Measurements from ENCODE around the gene SPTSSA. TPM values are rescaled to one million over a fixed set of nuclear protein-coding genes. Genes with fewer than 3 reads are reported as not detected.

The SPTSSA gene
- total RNA-seq, 1 donor from 2014 or later = 17.4 TPM

DNA sequence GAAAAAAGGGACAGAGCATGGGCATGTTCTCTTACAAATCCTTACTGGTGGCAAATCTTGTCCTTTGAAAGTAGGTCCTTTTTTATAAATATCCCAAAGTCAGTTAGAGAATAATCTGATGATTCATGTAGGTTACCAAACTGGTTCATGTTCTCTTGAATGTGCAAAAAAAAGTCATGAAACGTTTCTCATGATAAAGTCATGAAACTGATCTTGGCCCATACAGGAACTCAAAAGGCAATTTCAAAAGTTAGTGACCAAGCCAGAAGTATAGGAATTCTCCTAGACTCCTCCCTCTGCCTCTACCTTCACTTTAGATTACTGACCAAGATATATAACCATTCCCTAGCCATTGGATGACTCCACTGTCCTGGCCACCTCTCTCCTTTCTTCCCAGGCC lies 27.3 kb upstream of the SPTSSA start:
- Mint-ChIP-seq H3K27ac (no peak overlapping the region), H3K4me3 (ENCODE audit: low read depth) (no peak overlapping the region), H3K27me3 (no peaks in the 10 kb centered on the region), H3K4me1 (ENCODE audit: low read depth) (no peaks in the 10 kb centered on the region), H3K36me3 (ENCODE audit: insufficient read depth) (no peaks in the 10 kb centered on the region), H3K9me3 (ENCODE audit: low read depth) (no peaks in the 10 kb centered on the region)
- TF ChIP-seq, protein P1, sequence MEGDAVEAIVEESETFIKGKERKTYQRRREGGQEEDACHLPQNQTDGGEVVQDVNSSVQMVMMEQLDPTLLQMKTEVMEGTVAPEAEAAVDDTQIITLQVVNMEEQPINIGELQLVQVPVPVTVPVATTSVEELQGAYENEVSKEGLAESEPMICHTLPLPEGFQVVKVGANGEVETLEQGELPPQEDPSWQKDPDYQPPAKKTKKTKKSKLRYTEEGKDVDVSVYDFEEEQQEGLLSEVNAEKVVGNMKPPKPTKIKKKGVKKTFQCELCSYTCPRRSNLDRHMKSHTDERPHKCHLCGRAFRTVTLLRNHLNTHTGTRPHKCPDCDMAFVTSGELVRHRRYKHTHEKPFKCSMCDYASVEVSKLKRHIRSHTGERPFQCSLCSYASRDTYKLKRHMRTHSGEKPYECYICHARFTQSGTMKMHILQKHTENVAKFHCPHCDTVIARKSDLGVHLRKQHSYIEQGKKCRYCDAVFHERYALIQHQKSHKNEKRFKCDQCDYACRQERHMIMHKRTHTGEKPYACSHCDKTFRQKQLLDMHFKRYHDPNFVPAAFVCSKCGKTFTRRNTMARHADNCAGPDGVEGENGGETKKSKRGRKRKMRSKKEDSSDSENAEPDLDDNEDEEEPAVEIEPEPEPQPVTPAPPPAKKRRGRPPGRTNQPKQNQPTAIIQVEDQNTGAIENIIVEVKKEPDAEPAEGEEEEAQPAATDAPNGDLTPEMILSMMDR (IDR thresholded peaks at IDR 0.05; ENCODE audit: unreplicated experiment) = no peak
- DNase-seq (ENCODE audit: low spot score, unreplicated experiment) = no peak

DNA sequence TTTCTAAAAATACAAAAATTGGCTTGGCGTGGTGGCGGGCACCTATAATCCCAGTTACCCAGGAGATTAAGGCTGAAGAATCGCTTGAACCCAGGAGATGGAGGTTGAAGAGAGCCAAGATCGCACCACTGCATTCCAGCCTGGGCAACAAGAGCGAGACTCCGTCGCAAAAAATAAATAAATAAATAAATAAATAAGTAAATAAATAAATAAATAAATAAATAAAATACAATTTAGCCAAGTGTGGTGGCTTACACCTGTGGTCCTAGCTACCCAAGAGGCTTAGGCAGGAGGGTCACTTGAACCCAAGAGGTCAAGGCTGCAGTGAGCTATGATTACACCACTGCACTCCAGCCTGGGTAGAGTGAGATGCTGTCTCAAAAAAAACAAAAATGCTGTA lies 26.5 kb upstream of the SPTSSA start:
- DNase-seq (ENCODE audit: low spot score, unreplicated experiment) = no peak
- Mint-ChIP-seq H3K9me3 (ENCODE audit: low read depth) (no peaks in the 10 kb centered on the region), H3K27me3 (no peaks in the 10 kb centered on the region), H3K36me3 (ENCODE audit: insufficient read depth) (no peaks in the 10 kb centered on the region), H3K4me3 (ENCODE audit: low read depth) (no peak overlapping the region), H3K27ac (no peak overlapping the region), H3K4me1 (ENCODE audit: low read depth) (no peaks in the 10 kb centered on the region)
- TF ChIP-seq, protein P1 (IDR thresholded peaks at IDR 0.05; ENCODE audit: unreplicated experiment) = no peak

DNA sequence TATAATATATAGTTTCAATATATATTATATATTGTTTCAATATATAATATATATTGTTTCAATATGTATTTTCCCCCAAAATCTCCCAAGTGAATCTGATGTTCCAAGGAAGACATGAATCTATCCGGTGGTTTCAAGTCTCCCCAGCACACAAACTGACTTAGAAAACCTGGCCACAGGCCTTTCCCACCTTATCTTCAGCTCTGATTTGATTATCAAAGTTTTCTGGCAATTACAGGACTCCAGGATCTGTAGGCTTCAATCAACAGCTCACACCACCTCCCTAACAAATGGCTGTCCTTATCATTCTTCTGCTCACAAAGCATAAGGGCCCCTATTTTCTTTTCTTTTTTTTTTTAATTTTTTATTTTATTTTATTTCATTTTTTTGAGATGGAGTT lies 22.7 kb upstream of the SPTSSA start:
- Mint-ChIP-seq H3K36me3 (ENCODE audit: insufficient read depth) (no peaks in the 10 kb centered on the region), H3K27ac (no peak overlapping the region), H3K27me3 (no peaks in the 10 kb centered on the region), H3K9me3 (ENCODE audit: low read depth) (no peaks in the 10 kb centered on the region), H3K4me1 (ENCODE audit: low read depth) (no peaks in the 10 kb centered on the region), H3K4me3 (ENCODE audit: low read depth) (no peak overlapping the region)
- no peak for DNase-seq (ENCODE audit: low spot score, unreplicated experiment)
- TF ChIP-seq, protein P1 (IDR thresholded peaks at IDR 0.05; ENCODE audit: unreplicated experiment) = no peak

DNA sequence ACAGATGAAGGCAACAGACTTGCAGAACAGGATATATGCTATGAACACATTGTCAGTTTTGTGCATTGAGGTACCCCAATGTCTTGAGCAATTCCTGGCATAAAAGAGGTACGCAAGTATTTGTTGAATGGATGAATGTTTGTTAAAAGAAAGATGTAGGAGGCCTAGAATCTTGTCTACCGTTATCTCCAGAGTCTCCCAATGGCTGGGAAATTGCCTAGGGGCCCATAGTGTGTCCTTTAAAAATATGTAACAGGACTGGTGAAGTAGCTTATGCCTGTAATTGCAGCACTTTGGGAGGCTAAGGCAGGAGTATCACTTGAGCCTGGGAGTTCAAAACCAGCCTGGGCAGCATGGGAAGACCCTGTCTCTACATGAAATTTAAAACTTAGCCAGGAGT lies 20.4 kb upstream of the SPTSSA start:
- H3K27me3 Mint-ChIP-seq = no peaks in the 10 kb centered on the region
- no peak overlapping the region for H3K27ac Mint-ChIP-seq
- no peaks in the 10 kb centered on the region for H3K4me1 Mint-ChIP-seq (ENCODE audit: low read depth)
- no peak for DNase-seq (ENCODE audit: low spot score, unreplicated experiment)
- TF ChIP-seq, protein P1 (IDR thresholded peaks at IDR 0.05; ENCODE audit: unreplicated experiment) = no peak
- H3K4me3 Mint-ChIP-seq (ENCODE audit: low read depth) = no peak overlapping the region
- no peaks in the 10 kb centered on the region for H3K9me3 Mint-ChIP-seq (ENCODE audit: low read depth)
- no peaks in the 10 kb centered on the region for H3K36me3 Mint-ChIP-seq (ENCODE audit: insufficient read depth)

DNA sequence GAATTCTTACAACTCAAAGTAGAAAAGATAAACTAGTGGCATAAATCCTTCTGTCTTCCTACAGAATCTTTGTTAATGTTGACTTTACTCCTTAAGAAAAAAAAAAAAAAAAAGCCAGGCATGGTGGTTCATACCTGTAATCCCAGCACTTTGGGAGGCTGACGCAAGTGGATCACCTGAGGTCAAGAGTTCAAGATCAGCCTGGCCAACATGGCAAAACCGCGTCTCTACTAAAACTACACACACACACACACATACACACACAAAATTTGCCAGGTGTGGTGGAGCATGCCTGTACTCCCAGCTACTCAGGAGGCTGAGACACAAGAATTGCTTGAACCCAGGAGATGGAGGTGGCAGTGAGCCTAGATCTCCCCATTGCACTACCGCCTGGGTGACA lies 17.7 kb upstream of the SPTSSA start:
- H3K4me1 Mint-ChIP-seq (ENCODE audit: low read depth) = no peaks in the 10 kb centered on the region
- no peaks in the 10 kb centered on the region for H3K27me3 Mint-ChIP-seq
- TF ChIP-seq, protein P1 (IDR thresholded peaks at IDR 0.05; ENCODE audit: unreplicated experiment) = no peak
- no peak overlapping the region for H3K4me3 Mint-ChIP-seq (ENCODE audit: low read depth)
- DNase-seq (ENCODE audit: low spot score, unreplicated experiment) = no peak
- H3K9me3 Mint-ChIP-seq (ENCODE audit: low read depth) = no peaks in the 10 kb centered on the region
- H3K27ac Mint-ChIP-seq = no peak overlapping the region
- H3K36me3 Mint-ChIP-seq (ENCODE audit: insufficient read depth) = no peaks in the 10 kb centered on the region

Measured in progenitor cell of endocrine pancreas (in vitro differentiated cells).